Measurements from ENCODE around the gene CDK11B. TPM values are rescaled to one million over a fixed set of nuclear protein-coding genes. Genes with fewer than 3 reads are reported as not detected.
A peak's percentile ranks its signal among the peaks of the same experiment; 100 is the strongest.

Gene CDK11B
- total RNA-seq, 1 experiment from 2014 or later = 30.1 TPM

DNA sequence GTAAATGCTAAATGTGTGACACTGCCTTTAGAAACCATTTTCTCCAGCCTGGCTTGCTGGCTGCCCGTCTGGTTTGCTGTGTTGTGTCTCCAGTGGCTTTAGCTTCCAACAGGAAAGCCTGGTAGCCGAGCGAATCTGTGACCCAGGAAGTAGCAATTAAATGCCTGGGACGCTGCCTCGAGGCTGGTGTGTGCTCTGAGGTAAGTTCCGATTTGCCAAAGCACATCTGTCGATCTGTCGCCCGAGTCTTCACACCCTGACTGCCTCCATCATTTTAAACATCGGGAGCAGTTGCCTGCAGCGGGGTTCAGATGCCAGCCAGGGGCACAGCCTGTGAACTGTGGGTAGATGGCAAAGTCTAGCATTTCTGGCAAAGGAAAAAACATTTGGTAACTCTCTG lies 41.3 kb downstream of the CDK11B start:
- H2BK12ac ChIP-seq (ENCODE audit: insufficient read length, low read depth, low read length) = no peak overlapping the region
- H3K27ac ChIP-seq (ENCODE audit: insufficient read length, low read depth, low read length) = no peak overlapping the region
- no peak overlapping the region for H3K23ac ChIP-seq (ENCODE audit: insufficient read length, low read depth, low read length)
- H3K36me3 Mint-ChIP-seq (ENCODE audit: insufficient read depth in 1 of 3, low read depth in 3 of 3) = peaks cover 0 to 15% (median 6%) of the 10 kb centered on the region in 3 experiments; a peak in 5 of 7 replicates
- no peaks in the 10 kb centered on the region for H3K9me3 ChIP-seq (ENCODE audit: control insufficient read depth, low read depth, low read length)
- no CpG with 5 or more reads among the region's 11 CpGs for WGBS (ENCODE audit: extremely low coverage, insufficient read length, low lambda C conversion rate)
- no peak overlapping the region for H3K18ac ChIP-seq (ENCODE audit: insufficient read length, low read depth, low read length)
- no peaks in the 10 kb centered on the region for H3K79me2 ChIP-seq (ENCODE audit: insufficient read depth, low read length)
- H2BK20ac ChIP-seq (ENCODE audit: low read depth, low read length, poor library complexity, severe bottlenecking) = no peak overlapping the region
- H2AFZ ChIP-seq (ENCODE audit: low read length) = no peak overlapping the region
- H3K56ac ChIP-seq (ENCODE audit: insufficient read length, low read depth, low read length) = no peak overlapping the region
- no peak for DNase-seq
- H3K9me3 Mint-ChIP-seq = no peaks in the 10 kb centered on the region; a peak in 1 of 5 replicates
- H2BK15ac ChIP-seq (ENCODE audit: low read depth, low read length) = no peak overlapping the region
- no peaks in the 10 kb centered on the region for H3K27me3 Mint-ChIP-seq (ENCODE audit: low read depth)
- no peak overlapping the region for H2BK120ac ChIP-seq (ENCODE audit: low read depth, low read length, poor library complexity, severe bottlenecking)
- no peak for TF ChIP-seq CTCF (conservative IDR thresholded peaks at IDR 0.05)
- no peak overlapping the region for H3K4ac ChIP-seq (ENCODE audit: low read depth, low read length)
- H3K4me1 ChIP-seq (ENCODE audit: insufficient read depth, low read length) = peaks cover 5% of the 10 kb centered on the region; the same call in 1 of the 2 replicates
- no peak overlapping the region for H2BK5ac ChIP-seq (ENCODE audit: insufficient read length, low read length)
- no peak overlapping the region for H4K91ac ChIP-seq (ENCODE audit: insufficient read length, low read depth, low read length)
- H3K4me2 ChIP-seq (ENCODE audit: insufficient read depth, insufficient read length, low read length) = no peak overlapping the region
- no peak overlapping the region for H4K5ac ChIP-seq (ENCODE audit: insufficient read length, low read depth, low read length)
- H3K4me3 Mint-ChIP-seq = peak overlapping the region; percentile 74 to 86
- H3K27me3 ChIP-seq (ENCODE audit: insufficient read depth, low read length) = no peaks in the 10 kb centered on the region
- no peak overlapping the region for H4K8ac ChIP-seq (replicated peaks; ENCODE audit: insufficient read length, low read depth, low read length)
- peaks cover 15% of the 10 kb centered on the region for H3K23me2 ChIP-seq (ENCODE audit: insufficient read length, low read depth, low read length, poor library complexity, severe bottlenecking)
- H3K4me1 Mint-ChIP-seq = peaks cover 16 to 19% of the 10 kb centered on the region in 2 experiments
- no peaks in the 10 kb centered on the region for H4K20me1 ChIP-seq (ENCODE audit: control insufficient read depth, insufficient read depth, insufficient read length)
- no peak overlapping the region for H3T11ph ChIP-seq (ENCODE audit: low read length)
- no peak overlapping the region for H2AK5ac ChIP-seq (ENCODE audit: insufficient read length, low read length)
- no peaks in the 10 kb centered on the region for H3K79me1 ChIP-seq (ENCODE audit: insufficient read depth, low read depth, low read length, poor library complexity, severe bottlenecking)
- H3K14ac ChIP-seq (ENCODE audit: insufficient read depth, low read length) = no peak overlapping the region
- H3K9ac ChIP-seq (ENCODE audit: extremely low read depth, insufficient read length, low read length) = no peak overlapping the region
- H3K27ac Mint-ChIP-seq = peak overlapping the region in 1 of 3 experiments; percentile 71; a peak in 1 of 7 replicates

Measured in H9 (cell line).